Forelimb muscle (tissue), 1 donor: ENCODE data around the gene TLR10. TPM values are rescaled to one million over a fixed set of nuclear protein-coding genes. Genes with fewer than 3 reads are reported as not detected.
"Not testable (repeated sequence)": the region's sequence is repeated elsewhere in the genome, so short reads cannot be mapped to it uniquely, and the experiment has no call there.

Experiments
- DNase-seq: peaks from one replicate; pipeline ENCODE4 v3.0.0-alpha.2; 2013; ENCODE audit warnings: low read depth
- polyA plus RNA-seq: library from polyadenylated mRNA; unstranded; fragments of 120-200 nt; gene quantifications from one replicate; pipeline ENCODE4 v1.2.1, GENCODE V29; 2013; ENCODE audit not compliant: insufficient read length

The TLR10 gene
- polyA plus RNA-seq, 1 donor, result 0.42 TPM

- DNase-seq, result no peak
These were observed 20.0 kb upstream of the TLR10 start for GRCh38 chr4:38802561-38803355.

DNA sequence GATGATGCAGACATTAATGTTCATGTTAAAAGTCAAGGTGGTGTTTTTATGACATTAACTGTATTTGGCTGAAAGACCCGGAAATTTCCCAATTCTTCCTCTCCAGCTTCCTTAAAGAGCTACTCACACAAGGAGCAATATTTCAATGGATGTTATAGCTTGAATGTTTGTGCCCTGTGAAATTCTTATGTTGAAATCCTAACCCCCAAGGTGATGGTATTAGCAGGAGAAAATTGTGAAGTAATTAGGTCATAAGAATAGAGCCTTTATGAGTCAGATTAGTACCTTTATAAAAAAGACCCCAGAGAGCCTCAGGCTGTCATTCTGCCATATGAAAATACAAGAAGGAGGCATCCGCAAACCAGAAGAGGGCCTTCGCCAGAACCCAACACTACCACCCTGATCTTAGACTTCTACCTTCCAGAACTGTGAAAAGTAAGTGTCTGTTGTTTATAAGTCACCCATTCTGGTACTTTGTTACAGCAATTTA is 18.2 kb upstream of the TLR10 start:
- DNase-seq, result no peak

- DNase-seq, result no peak
These were observed 17.6 kb upstream of the TLR10 start for GRCh38 chr4:38800366-38800765.

DNA sequence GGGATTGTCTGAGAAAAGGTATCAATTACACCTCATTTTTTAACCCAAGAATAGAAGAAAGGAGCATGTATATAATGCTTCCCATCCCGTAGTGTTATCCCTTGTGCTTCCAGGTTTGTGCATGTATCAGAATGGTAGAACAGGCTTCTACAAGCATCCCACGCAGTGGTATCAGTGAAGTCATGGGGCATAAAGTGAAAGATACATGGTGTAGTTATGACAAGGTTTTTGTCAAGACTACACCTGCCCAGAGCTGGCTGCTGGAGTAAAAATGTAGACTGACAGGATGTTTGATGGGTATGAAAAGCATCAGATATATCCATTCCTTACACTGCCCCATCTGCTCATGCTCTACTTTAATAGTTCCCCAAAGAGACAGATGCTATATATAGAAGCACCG is 12.3 kb upstream of the TLR10 start:
- DNase-seq, result no peak

GRCh38 chr4:38794051-38794450 is 11.3 kb upstream of the TLR10 start:
- no peak for DNase-seq

- no peak for DNase-seq
These were observed 8.2 kb upstream of the TLR10 start for GRCh38 chr4:38791010-38791409.

GRCh38 chr4:38788317-38788716 is 5.5 kb upstream of the TLR10 start:
- DNase-seq, result no peak

DNA sequence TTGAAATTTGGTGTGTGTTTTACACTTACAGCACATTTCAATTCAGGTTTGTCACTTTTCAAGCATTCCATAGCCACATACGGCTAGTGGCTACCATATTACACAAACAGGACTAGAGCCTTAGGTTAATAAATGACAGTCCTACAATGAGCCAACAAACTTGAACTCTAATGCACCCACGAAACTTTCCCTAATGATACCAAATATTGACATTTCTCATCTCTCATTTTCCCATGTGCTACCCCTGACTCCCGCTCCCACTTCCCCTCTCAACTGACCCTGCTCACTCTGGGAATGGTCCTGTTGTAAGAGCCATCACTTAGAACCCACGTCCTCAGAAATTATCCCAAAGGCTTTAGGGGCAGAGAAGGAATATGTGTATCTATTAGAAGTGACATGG is 4.9 kb upstream of the TLR10 start:
- DNase-seq, result no peak

DNA sequence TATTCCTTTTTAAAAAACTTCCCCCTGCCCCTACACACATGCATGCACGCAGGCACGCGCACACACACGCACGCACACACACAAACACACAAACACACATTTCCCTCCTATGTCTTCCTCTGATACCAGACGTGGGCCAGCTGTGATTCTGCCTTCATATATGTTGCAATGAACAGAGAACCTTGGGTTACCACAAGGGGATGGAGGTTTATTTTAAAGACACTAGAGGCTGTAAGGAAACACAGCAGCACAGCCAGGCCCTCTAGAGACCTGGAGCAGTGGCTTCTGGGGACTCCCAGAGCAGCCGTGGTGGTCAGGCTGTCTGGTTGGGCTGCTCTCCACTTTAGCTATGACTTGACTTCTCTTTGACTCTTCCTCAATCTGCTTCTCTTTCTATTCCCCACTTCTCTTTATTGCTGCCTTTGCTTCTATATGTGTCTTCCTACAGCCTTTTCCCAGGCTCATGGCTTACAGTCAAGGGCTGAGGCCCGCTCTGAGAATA is 3.2 kb upstream of the TLR10 start:
- no peak for DNase-seq

- DNase-seq, result no peak
These were observed 2.4 kb upstream of the TLR10 start for GRCh38 chr4:38785041-38785790.

GRCh38 chr4:38784141-38784540 is 1.4 kb upstream of the TLR10 start:
- DNase-seq, result no peak

DNA sequence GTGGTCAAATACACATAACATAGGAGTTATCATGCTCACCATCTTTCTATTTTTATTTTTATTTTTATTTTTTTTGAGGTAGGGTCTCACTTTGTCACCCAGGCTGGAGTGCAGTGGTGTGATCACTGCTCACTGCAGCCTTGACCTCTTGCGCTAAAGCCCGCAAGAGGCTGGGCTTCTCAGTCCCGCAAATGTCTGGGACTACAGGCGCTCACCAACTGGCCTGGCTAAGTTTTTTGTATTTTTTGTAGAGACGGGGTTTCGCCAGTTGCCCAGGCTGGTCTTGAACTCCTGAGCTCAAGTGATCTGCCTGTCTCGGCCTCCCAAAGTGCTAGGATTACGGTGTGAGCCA is 295 bp upstream of the TLR10 start:
- no peak for DNase-seq

GRCh38 chr4:38781854-38782261 is 932 bp downstream of the TLR10 start:
- no peak for DNase-seq

DNA sequence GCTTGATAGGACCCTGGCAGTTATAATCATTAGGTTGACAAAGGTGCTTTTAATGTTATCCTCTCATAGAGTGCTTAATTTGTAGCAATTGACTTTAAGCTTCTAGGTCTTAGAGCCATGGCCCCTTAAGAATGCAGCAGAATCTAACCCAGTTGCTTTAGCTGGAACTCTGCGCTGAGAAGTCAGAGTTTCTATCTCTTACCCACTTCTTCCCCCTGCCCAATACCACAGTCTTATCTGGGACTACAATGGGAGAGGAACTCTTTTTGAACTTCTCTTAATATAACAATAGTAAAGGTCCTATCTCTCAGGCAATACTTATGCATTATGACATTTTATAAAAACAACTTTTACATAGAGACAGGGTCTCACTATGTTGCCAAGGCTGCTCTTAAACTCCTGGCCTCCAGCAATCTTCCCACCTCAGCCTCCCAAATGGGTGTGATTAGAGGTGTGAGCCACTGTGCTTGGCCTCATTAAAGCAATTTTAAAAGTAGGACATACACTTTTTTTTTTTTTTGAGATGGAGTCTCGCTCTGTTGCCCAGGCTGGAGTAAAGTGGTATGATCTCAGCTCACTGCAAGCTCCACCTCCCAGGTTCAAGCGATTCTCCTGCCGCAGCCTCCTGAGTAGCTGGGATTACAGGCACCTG is 1.8 kb downstream of the TLR10 start:
- DNase-seq, result no peak

DNA sequence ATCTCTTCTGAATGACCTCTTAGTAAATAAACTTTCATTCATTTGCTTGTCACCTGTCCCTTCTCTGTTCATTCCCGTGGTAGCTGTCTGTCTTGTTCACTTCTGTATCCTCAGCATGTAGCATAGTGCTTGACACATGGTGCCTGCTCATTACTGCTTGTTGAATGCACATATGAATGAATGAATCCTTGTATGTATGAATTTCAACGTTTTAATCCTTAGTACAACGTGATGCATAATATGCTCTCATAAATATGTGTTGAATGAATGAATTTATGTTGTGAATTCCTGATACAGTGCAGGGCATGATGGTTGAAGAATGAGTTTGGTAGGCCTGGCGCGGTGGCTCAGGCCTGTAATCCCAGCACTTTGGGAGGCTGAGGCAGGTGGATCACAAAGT is 3.0 kb downstream of the TLR10 start:
- no peak for DNase-seq

GRCh38 chr4:38777925-38778324 is 4.9 kb downstream of the TLR10 start:
- DNase-seq, result not testable (repeated sequence)

DNA sequence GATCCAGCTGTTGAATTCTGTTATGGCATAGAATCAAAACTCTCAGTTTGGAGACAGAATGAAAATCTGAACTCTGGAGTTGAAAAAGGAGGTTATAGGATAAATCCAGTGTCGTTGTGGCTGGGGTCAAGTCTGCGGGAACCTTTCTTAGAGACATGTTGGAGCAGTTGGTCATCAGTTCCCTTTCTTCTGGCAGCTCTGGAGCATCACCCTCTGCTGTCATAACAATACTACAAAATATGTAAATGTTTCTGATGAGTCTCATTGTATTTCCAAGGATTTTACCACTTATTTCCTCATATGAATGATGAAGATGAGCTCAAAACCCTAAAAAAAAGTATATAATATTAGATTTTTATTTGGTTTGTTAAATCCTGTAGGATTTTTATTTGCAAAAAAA is 7.5 kb downstream of the TLR10 start:
- DNase-seq, result no peak

DNA sequence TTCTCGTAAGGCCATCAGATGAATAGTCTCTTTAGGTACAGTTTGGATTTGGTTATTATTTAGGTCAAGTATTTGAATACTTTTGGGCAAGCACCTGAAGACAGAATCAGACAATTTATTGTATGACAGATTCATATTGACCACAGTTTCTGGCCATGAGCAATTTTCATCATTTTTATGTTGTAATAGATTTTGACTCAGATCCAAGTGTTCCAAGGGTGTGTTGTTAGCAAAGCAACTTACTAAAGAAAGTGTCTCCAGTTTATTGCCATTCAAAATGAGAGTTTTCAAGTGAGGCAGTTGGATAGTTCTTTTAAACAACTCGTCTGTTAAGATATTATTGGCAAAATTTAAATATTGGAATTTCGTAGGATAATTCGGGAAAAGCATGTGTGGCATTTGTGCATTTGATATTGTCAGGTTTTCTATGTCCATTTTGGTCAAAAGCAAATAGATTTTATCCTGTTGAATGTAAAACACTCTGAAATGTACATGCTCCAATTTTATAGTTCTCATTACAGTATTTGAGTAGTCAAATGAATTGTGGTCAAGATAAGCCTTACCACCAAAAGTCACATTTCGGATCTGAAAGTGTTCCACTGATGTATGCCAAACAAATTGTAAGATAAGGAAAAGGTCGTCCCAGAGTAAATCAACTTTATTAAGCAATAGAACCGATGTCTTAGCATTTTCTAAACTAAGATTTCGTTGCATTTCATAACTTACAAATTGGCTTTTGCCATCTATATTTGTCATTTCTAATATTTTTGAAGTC is 8.4 kb downstream of the TLR10 start:
- no peak for DNase-seq

GRCh38 chr4:38770281-38770680 is 12.5 kb downstream of the TLR10 start:
- DNase-seq, result not testable (repeated sequence)

DNA sequence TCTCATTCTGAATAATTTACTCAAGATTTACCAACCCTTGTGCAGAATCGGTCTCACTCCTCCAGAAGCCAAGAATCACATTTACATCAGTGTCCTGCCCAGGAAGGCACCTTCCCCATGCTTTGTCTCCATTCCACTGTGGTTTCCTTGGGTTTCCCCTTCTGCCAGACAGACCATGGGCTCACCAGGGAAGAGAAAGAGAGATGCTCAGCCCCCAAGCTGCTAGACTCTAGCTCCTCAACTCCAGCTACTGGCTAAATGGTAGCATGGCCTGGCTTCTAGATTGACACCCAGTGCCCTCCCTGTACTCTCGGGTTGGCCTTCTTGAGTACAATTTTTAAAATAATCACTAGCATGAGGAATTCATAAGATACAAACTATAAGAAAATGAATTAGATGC is 12.9 kb downstream of the TLR10 start:
- no peak for DNase-seq

DNA sequence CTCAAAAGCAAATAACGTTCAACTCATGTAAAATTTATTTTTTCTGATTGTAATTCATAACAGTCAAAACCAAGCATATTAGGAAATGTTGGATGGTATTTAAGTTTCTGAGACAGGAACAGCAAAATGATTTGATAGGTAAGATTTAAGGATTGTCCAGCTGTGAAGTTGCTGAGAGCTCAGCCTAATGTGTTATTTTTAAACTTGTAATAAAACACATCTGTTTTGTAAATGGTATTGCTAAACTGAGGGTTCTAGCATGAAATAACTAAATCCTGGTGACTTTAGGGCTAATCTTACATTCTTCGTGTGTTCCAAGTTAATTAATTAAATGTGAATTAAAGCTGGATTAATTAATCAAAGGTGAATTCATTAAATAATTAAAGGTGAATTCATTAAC is 13.3 kb downstream of the TLR10 start:
- no peak for DNase-seq

- no peak for DNase-seq
These were observed 13.8 kb downstream of the TLR10 start for GRCh38 chr4:38768968-38769394.
